Measurements from ENCODE around the gene METTL24. TPM values are rescaled to one million over a fixed set of nuclear protein-coding genes. Genes with fewer than 3 reads are reported as not detected.

METTL24 gene
- total and polyA plus RNA-seq, 10 of the 15 experiments (the other 5 are each of a cell fraction or from before 2014, with no cell fraction given): 0.20 TPM; not detected in 9

DNA sequence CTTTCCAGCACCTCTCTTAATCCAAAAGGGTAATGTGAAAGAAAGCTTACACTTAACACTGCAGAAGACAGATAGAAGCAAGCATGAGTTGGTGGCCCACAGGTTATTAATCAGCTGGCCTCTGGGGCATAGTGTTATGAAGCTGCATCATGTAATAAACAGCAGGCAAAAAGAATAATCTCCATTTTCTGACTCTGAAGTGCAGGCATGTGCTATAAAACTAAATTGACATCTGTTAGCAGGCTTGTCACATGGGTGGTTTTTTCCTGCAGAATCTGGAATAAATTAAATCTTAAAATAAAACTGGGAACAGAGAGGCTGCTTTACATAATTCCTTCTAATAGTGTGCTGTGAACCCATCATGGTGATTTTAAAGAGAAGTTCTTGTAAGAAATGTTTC lies 73.3 kb downstream of the METTL24 start:
- SMC1A ChIA-PET (ENCODE audit: uncharacterized antibody, unreplicated experiment): interaction anchor here (0.6 kb wide), 1 partner anchor 51 kb away, joined by 3 read pairs; no protein-coding TSS in a partner anchor
- H3K36me3 ChIP-seq (ENCODE audit: control insufficient read depth in 2 of 2, insufficient read depth in 2 of 2, low read length in 1 of 2): no peaks in the 10 kb centered on the region
- ATAC-seq: no peak
- CTCF ChIA-PET: no interaction called here
- H2AFZ ChIP-seq (ENCODE audit: control insufficient read depth, low read depth, low read length): no peak overlapping the region
- H3K4me2 ChIP-seq (ENCODE audit: control insufficient read depth, insufficient read depth): no peak overlapping the region
- FAIRE-seq: no peak
- RAD21 ChIA-PET (ENCODE audit: unreplicated experiment): no interaction called here
- no peak overlapping the region for H3K9ac ChIP-seq (ENCODE audit: control insufficient read depth, insufficient read depth, low read length)
- peaks cover 0 to 2% of the 10 kb centered on the region in 2 experiments; a peak in 1 of 4 replicates for H3K27me3 ChIP-seq (replicated peaks in 1 of 2; ENCODE audit: control insufficient read depth in 2 of 2, insufficient read depth in 2 of 2, low read length in 1 of 2)
- no peak overlapping the region for H3K4me3 ChIP-seq
- no peak for DNase-seq (ENCODE audit: low read depth, low spot score)
- no peaks in the 10 kb centered on the region for H3K9me3 ChIP-seq (replicated peaks; ENCODE audit: control insufficient read depth, insufficient read depth, low read length)
- H3K4me1 ChIP-seq (ENCODE audit: control insufficient read depth, insufficient read depth, low read length): no peaks in the 10 kb centered on the region
- TF ChIP-seq ZNF622 (IDR thresholded peaks at IDR 0.05) (no peak), STAT3 (IDR thresholded peaks at IDR 0.05; ENCODE audit: low read depth, low read length) (no peak), EGR1 (IDR thresholded peaks at IDR 0.05; ENCODE audit: borderline replicate concordance in 1 of 2, low read depth in 2 of 2, low read length in 2 of 2) (no peak), ASH2L (IDR thresholded peaks at IDR 0.05; ENCODE audit: borderline replicate concordance, low read depth) (no peak), HDGF (IDR thresholded peaks at IDR 0.05) (no peak), STAT1 (conservative IDR thresholded peaks at IDR 0.05) (no peak), CHD2 (IDR thresholded peaks at IDR 0.05; ENCODE audit: borderline replicate concordance, low read depth, low read length) (no peak), SP1 (IDR thresholded peaks at IDR 0.05; ENCODE audit: low read depth, low read length) (no peak), RB1 (IDR thresholded peaks at IDR 0.05; ENCODE audit: borderline replicate concordance) (no peak)
- TF ChIP-seq, protein P1, sequence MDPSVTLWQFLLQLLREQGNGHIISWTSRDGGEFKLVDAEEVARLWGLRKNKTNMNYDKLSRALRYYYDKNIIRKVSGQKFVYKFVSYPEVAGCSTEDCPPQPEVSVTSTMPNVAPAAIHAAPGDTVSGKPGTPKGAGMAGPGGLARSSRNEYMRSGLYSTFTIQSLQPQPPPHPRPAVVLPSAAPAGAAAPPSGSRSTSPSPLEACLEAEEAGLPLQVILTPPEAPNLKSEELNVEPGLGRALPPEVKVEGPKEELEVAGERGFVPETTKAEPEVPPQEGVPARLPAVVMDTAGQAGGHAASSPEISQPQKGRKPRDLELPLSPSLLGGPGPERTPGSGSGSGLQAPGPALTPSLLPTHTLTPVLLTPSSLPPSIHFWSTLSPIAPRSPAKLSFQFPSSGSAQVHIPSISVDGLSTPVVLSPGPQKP (IDR thresholded peaks at IDR 0.05; ENCODE audit: low read depth, low read length): no peak
- TF ChIP-seq, protein P2, sequence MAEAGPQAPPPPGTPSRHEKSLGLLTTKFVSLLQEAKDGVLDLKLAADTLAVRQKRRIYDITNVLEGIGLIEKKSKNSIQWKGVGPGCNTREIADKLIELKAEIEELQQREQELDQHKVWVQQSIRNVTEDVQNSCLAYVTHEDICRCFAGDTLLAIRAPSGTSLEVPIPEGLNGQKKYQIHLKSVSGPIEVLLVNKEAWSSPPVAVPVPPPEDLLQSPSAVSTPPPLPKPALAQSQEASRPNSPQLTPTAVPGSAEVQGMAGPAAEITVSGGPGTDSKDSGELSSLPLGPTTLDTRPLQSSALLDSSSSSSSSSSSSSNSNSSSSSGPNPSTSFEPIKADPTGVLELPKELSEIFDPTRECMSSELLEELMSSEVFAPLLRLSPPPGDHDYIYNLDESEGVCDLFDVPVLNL (IDR thresholded peaks at IDR 0.05; ENCODE audit: low read depth, low read length): no peak
- no peaks in the 10 kb centered on the region for H3K79me2 ChIP-seq (ENCODE audit: control insufficient read depth, insufficient read depth, low read length)
- POLR2A ChIA-PET: no interaction called here
- intact Hi-C loops (cut with micrococcal nuclease; ENCODE audit: unreplicated experiment): no loop called here
- in situ Hi-C loops (cut with MboI): no loop called here
- no peak overlapping the region for H3K27ac ChIP-seq (ENCODE audit: control insufficient read depth, insufficient read depth)
- no TSS peak for BruUV-seq (replicated peaks)
- H4K20me1 ChIP-seq (ENCODE audit: control insufficient read depth, insufficient read depth): no peaks in the 10 kb centered on the region

Measured in GM12878 (cell line).